ENCODE results near the gene C1GALT1C1L. TPM values are rescaled to one million over a fixed set of nuclear protein-coding genes. Genes with fewer than 3 reads are reported as not detected.
"Not testable (repeated sequence)": the region's sequence is repeated elsewhere in the genome, so short reads cannot be mapped to it uniquely, and the experiment has no call there.

The C1GALT1C1L gene
- polyA plus RNA-seq, 1 experiment: 0.12 TPM

GRCh38 chr2:43708178-43708577 lies 31.9 kb upstream of the C1GALT1C1L start:
- CTCF ChIA-PET: interaction anchor here (0.6 kb wide), 1 partner anchor 24 kb away, joined by 3 read pairs; no protein-coding TSS in a partner anchor
- TF ChIP-seq CTCF (IDR thresholded peaks at IDR 0.05; ENCODE audit: insufficient read depth, low read depth, low read length): no peak
- POLR2A ChIA-PET: no interaction called here
- H3K27me3 ChIP-seq (ENCODE audit: control insufficient read depth, insufficient read depth, low read length): no peaks in the 10 kb centered on the region
- DNase-seq (ENCODE audit: low read depth): no peak
- no peak overlapping the region for H3K4me3 ChIP-seq (ENCODE audit: low read depth, low read length)
- no peaks in the 10 kb centered on the region for H3K36me3 ChIP-seq (ENCODE audit: control insufficient read depth, insufficient read depth, low read length)

GRCh38 chr2:43707255-43708015 lies 31.2 kb upstream of the C1GALT1C1L start:
- ChIA-PET CTCF (interaction anchor here (0.6 kb wide), 1 partner anchor 25 kb away, joined by 3 read pairs; no protein-coding TSS in a partner anchor), POLR2A (no interaction called here)
- no peak for TF ChIP-seq CTCF (IDR thresholded peaks at IDR 0.05; ENCODE audit: insufficient read depth, low read depth, low read length)
- Histone ChIP-seq H3K27me3 (ENCODE audit: control insufficient read depth, insufficient read depth, low read length) (no peaks in the 10 kb centered on the region), H3K4me3 (ENCODE audit: low read depth, low read length) (no peak overlapping the region), H3K36me3 (ENCODE audit: control insufficient read depth, insufficient read depth, low read length) (no peaks in the 10 kb centered on the region)
- DNase-seq (ENCODE audit: low read depth): peak; percentile 48

- no peak for DNase-seq (ENCODE audit: low read depth)
- no peak for TF ChIP-seq CTCF (IDR thresholded peaks at IDR 0.05; ENCODE audit: insufficient read depth, low read depth, low read length)
- ChIA-PET CTCF (no interaction called here), POLR2A (no interaction called here)
- no peaks in the 10 kb centered on the region for H3K27me3 ChIP-seq (ENCODE audit: control insufficient read depth, insufficient read depth, low read length)
- no peak overlapping the region for H3K4me3 ChIP-seq (ENCODE audit: low read depth, low read length)
- H3K36me3 ChIP-seq (ENCODE audit: control insufficient read depth, insufficient read depth, low read length): no peaks in the 10 kb centered on the region
Observed at GRCh38 chr2:43701111-43701510, 24.9 kb upstream of the C1GALT1C1L start.

- DNase-seq (ENCODE audit: low read depth): no peak
- no peak for TF ChIP-seq CTCF (IDR thresholded peaks at IDR 0.05; ENCODE audit: insufficient read depth, low read depth, low read length)
- POLR2A ChIA-PET: no interaction called here
- CTCF ChIA-PET: interaction anchor here (1.4 kb wide), 1 partner anchor 9 kb away, joined by 4 read pairs; no protein-coding TSS in a partner anchor
- Histone ChIP-seq H3K4me3 (ENCODE audit: low read depth, low read length) (no peak overlapping the region), H3K27me3 (ENCODE audit: control insufficient read depth, insufficient read depth, low read length) (no peaks in the 10 kb centered on the region), H3K36me3 (ENCODE audit: control insufficient read depth, insufficient read depth, low read length) (no peaks in the 10 kb centered on the region)
Observed at GRCh38 chr2:43699761-43700160, 23.5 kb upstream of the C1GALT1C1L start.

- DNase-seq (ENCODE audit: low read depth); H3K4me3 ChIP-seq (ENCODE audit: low read depth, low read length); H3K27me3 ChIP-seq (ENCODE audit: control insufficient read depth, insufficient read depth, low read length); POLR2A ChIA-PET; H3K36me3 ChIP-seq (ENCODE audit: control insufficient read depth, insufficient read depth, low read length): not testable (repeated sequence)
- CTCF ChIA-PET: interaction anchor here (0.8 to 1.2 kb wide), 2 partner anchors 11 to 30 kb away, joined by 3 read pairs; no protein-coding TSS in a partner anchor
Observed at GRCh38 chr2:43698140-43698539, 21.9 kb upstream of the C1GALT1C1L start.
